Raji (cell line): Measurements from ENCODE around the gene PABPN1L.

ENCODE experiments used
- POLR2A ChIP-seq: IDR thresholded peaks from 2 replicates; pipeline ENCODE4 v1.6.1; 2011; ENCODE audit warnings: low read depth, low read length, control low read depth; ENCODE audit not compliant: insufficient read depth

Gene PABPN1L

GRCh38 chr16:88855736-88856121 lies 10.7 kb downstream of the PABPN1L start:
- no peak for TF ChIP-seq POLR2A

DNA sequence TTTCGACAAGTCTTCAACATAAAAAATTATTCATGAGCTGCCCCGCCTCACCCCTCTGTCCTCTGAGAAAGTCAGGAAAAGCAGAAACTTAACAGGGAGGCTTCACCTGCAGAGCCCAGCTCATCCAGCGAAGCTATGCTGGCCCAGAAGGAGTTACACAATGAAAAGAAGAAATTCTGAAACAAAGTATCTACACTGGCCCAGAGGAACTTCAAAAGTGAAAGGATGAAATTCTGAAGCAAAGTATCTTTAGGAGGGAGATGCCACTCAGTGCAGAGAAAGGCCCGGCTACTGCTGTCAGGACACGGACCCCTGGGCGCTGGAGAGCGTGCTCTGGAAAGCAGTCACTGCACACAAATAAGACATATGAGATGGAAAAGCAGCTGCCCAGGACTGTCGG lies 11.3 kb downstream of the PABPN1L start:
- TF ChIP-seq POLR2A = no peak

GRCh38 chr16:88854306-88855111 lies 12.0 kb downstream of the PABPN1L start:
- TF ChIP-seq POLR2A = no peak

DNA sequence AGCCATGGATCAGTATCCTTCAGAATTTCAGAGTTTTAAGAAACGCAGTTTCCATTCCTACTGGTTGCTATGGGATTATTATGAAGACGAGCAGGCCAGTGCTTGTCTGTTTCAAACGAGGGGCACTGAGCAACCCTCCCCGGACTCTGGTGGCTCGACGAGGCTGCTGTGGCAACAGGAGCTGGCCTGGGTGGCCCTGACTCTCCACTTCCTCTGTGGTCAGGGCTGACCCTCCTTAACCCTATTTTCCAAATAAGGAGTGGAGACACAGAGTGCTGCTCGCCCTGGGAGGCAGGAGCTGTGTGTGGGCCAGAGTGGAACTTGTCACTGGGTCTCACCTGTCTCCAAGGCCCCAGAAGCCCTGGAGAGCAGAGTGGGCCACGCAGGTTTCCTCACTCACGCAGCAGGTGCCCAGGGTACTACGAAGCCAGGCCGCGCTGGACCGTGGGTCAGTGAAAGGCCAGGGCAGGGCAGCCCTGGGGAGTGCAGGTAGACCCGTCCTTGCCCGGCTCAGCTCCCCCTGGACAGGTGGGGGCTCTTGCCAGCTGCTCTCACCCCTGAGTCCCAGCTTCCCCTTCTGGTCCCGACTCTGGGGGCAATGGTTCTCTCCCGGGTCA lies 13.0 kb downstream of the PABPN1L start:
- TF ChIP-seq POLR2A = no peak

GRCh38 chr16:88851616-88852015 lies 14.8 kb downstream of the PABPN1L start:
- TF ChIP-seq POLR2A = no peak

- TF ChIP-seq POLR2A = no peak
These were observed 15.8 kb downstream of the PABPN1L start for GRCh38 chr16:88850531-88851199.

- TF ChIP-seq POLR2A = no peak
These were observed 17.9 kb downstream of the PABPN1L start for GRCh38 chr16:88848557-88848956.

GRCh38 chr16:88847654-88848053 lies 18.8 kb downstream of the PABPN1L start:
- TF ChIP-seq POLR2A = no peak

DNA sequence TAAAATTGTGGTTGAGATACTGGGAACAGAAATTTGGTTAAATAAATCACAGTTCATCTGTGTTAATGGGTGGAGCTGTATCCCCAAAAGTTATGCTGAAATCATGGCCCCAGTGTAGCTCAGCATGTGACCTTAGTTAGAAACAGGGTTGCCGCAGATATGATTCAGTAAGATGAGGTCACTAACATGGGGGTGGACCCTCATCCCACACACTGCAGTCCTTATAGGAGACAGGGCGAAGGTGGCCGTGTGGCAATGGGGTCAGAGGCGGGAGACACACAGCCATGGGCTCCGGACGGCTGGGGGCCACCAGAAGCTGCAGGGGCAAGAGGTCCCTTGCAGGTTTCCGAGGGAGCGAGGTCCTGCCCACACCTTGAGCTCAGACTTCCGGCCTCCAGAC lies 20.4 kb downstream of the PABPN1L start:
- TF ChIP-seq POLR2A = no peak

- no peak for TF ChIP-seq POLR2A
These were observed 21.9 kb downstream of the PABPN1L start for GRCh38 chr16:88844419-88845036.

- no peak for TF ChIP-seq POLR2A
These were observed 23.2 kb downstream of the PABPN1L start for GRCh38 chr16:88843256-88843655.

DNA sequence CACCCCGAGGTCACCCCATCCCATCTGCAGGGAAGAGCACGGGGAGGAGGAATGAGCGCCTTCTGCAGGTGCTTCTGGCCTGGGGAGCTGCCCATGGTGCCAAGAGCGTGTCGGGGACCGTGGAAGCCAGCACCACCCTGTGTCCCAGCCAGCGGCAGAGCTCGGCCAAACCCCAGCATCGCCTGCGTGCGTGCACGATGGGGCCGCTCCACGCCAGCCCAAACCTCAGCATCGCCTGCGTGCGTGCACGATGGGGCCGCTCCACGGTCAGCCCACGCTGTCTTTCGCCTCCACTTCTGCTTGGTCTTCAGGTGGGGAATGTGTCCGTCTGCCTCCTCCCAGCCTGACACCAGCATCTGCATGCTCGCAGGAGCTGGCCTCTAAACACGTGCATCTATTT lies 23.7 kb downstream of the PABPN1L start:
- no peak for TF ChIP-seq POLR2A

DNA sequence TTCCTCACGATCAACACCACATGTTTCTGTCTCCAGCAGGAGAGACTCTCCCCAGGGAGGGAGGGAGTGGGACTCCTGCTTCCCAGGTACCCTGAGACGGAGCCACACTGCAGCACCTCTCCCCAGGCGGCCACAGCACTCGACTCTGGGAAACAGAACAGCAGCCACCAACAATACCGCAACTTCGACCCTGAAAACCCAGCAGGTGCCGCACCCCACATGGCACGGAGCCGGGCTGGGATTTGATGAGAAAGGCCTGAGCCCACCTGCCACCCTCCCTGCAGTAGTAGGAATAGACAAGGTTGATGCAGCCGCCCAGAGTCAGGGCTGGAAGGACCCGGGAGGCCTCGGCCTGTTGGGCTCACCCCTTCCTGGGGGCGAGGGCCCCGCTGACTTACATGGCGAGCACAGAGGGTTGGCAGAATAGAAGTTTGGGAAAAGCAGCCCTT lies 24.1 kb downstream of the PABPN1L start:
- no peak for TF ChIP-seq POLR2A

DNA sequence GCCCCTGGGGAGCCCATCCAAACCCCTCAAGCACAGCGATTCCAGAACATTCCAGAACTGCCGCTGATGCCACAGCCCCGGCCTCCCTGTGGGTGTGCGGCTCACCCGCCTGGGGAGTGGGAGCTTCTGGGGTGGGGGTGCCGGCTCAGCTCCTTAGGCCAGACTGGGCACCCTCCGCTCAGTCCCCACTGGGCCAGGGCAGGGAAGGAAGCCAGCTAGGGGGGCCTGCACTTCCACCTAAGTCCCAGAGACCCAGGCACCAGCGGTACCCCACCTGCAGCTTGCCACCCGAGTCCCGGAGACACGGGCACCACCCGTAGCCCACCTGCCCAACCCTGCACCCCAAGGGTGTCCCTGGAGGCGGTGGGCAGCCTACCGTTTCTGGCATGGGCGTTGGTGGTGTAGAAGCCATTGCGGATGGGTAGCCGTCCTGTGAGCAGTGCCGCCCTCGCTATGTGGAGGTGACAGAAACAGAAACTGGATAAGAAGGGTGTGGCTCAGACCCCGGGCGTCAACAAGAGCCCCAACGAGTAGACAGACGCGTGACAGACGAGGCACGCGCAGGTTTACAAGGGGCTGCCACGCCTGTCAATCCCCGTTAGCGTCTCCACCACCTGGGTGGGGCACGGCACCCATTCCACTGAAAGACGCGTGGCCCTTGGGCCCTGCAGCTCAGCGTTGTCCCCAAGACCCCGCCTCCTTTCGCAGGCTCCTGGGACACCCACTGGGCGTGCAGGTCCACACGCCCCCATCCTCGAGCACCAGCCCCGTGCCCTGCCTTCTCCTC lies 24.7 kb downstream of the PABPN1L start:
- TF ChIP-seq POLR2A = no peak
